ENCODE data around the gene TK2. TPM values are rescaled to one million over a fixed set of nuclear protein-coding genes. Genes with fewer than 3 reads are reported as not detected.
A peak's percentile ranks its signal among the peaks of the same experiment; 100 is the strongest.

Gene TK2
- total and polyA plus RNA-seq, 9 of the 15 experiments (the other 6 are each of a cell fraction or from before 2014, with no cell fraction given), result 1.1 to 10.2 (median 5.3) TPM

DNA sequence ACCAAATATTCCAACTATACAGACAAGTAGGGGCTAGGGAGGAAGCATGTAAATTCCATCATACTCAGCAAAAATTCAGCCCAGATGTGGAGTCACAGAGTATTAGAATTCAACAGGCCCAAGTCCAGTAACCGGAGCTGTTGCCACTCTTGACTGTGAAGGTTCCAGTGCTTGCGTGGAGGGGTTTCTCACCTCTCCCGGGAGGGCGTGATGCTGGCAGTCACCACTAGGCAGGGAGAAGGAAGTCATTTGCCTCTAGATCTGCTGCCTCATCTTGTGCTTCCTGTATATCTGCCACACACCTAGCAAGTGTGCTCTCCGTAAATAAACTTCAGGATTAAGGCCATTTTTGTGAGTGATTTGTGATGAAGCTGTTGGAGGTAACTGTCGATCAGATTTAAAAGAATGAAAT lies 1.4 kb upstream of the TK2 start (continued):
- TF ChIP-seq XRCC5 (IDR thresholded peaks at IDR 0.05; ENCODE audit: low read depth, low read length), result no peak
- TF ChIP-seq HDAC1 (IDR thresholded peaks at IDR 0.05), result peak in 1 of 2 experiments; percentile 40; a peak in 1 of 4 replicates
- TF ChIP-seq ELF1 (tag; IDR thresholded peaks at IDR 0.05), result peak; percentile 76; the same call in 1 of the 2 replicates
- TF ChIP-seq, protein P1, sequence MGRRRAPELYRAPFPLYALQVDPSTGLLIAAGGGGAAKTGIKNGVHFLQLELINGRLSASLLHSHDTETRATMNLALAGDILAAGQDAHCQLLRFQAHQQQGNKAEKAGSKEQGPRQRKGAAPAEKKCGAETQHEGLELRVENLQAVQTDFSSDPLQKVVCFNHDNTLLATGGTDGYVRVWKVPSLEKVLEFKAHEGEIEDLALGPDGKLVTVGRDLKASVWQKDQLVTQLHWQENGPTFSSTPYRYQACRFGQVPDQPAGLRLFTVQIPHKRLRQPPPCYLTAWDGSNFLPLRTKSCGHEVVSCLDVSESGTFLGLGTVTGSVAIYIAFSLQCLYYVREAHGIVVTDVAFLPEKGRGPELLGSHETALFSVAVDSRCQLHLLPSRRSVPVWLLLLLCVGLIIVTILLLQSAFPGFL (CRISPR knock-in tag; IDR thresholded peaks at IDR 0.05), result no peak
- no peak for TF ChIP-seq ZNF76 (CRISPR knock-in tag; IDR thresholded peaks at IDR 0.05; ENCODE audit: borderline replicate concordance)
- no peak for TF ChIP-seq ZSCAN32 (CRISPR knock-in tag; IDR thresholded peaks at IDR 0.05)
- TF ChIP-seq ZNF764 (CRISPR knock-in tag; IDR thresholded peaks at IDR 0.05; ENCODE audit: low read depth), result peak; percentile 62; the same call in 1 of the 2 replicates
- no peak for TF ChIP-seq YBX1 (IDR thresholded peaks at IDR 0.05)
- TF ChIP-seq RCOR1 (IDR thresholded peaks at IDR 0.05; ENCODE audit: borderline replicate concordance in 1 of 2, low read depth in 2 of 2, low read length in 2 of 2), result peak in 1 of 2 experiments; percentile 54; a peak in 1 of 4 replicates
- peak; percentile 76 for TF ChIP-seq ETV1 (tag; conservative IDR thresholded peaks at IDR 0.05; ENCODE audit: low read depth)
- no peak for TF ChIP-seq JUNB (CRISPR knock-in tag; conservative IDR thresholded peaks at IDR 0.05)
- TF ChIP-seq RHOXF2B (CRISPR knock-in tag; conservative IDR thresholded peaks at IDR 0.05), result no peak
- no peak for TF ChIP-seq ZNF384 (IDR thresholded peaks at IDR 0.05; ENCODE audit: low read depth, low read length)
- TF ChIP-seq, protein P2, sequence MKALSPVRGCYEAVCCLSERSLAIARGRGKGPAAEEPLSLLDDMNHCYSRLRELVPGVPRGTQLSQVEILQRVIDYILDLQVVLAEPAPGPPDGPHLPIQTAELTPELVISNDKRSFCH (CRISPR knock-in tag; IDR thresholded peaks at IDR 0.05), result no peak
- TF ChIP-seq, protein P2 (tag; IDR thresholded peaks at IDR 0.05), result no peak
- TF ChIP-seq, protein P3, sequence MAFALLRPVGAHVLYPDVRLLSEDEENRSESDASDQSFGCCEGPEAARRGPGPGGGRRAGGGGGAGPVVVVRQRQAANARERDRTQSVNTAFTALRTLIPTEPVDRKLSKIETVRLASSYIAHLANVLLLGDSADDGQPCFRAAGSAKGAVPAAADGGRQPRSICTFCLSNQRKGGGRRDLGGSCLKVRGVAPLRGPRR (CRISPR knock-in tag; IDR thresholded peaks at IDR 0.05), result no peak
- no peak for TF ChIP-seq HLTF (IDR thresholded peaks at IDR 0.05)
- peak; percentile 4; the same call in 1 of the 2 replicates for TF ChIP-seq POLR2H (tag; IDR thresholded peaks at IDR 0.05; ENCODE audit: low read depth)
- no peak for TF ChIP-seq TAL1 (IDR thresholded peaks at IDR 0.05)
- 0 out of 2 replicates have a peak, but pooled peaks have one; percentile 21 for TF ChIP-seq CXXC5 (CRISPR knock-in tag; IDR thresholded peaks at IDR 0.05)
- TF ChIP-seq HMGN3 (IDR thresholded peaks at IDR 0.05; ENCODE audit: borderline replicate concordance, extremely low read depth, insufficient read length, low read depth, low read length), result no peak
- TF ChIP-seq, protein P4, sequence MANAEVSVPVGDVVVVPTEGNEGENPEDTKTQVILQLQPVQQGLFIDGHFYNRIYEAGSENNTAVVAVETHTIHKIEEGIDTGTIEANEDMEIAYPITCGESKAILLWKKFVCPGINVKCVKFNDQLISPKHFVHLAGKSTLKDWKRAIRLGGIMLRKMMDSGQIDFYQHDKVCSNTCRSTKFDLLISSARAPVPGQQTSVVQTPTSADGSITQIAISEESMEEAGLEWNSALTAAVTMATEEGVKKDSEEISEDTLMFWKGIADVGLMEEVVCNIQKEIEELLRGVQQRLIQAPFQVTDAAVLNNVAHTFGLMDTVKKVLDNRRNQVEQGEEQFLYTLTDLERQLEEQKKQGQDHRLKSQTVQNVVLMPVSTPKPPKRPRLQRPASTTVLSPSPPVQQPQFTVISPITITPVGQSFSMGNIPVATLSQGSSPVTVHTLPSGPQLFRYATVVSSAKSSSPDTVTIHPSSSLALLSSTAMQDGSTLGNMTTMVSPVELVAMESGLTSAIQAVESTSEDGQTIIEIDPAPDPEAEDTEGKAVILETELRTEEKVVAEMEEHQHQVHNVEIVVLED (CRISPR knock-in tag; IDR thresholded peaks at IDR 0.05), result no peak
- no peak for TF ChIP-seq SAFB2 (IDR thresholded peaks at IDR 0.05; ENCODE audit: borderline replicate concordance, low read depth, low read length, severe bottlenecking)
